Brain microvascular endothelial cell (primary cell): Measurements from ENCODE around the gene AIM2.

ENCODE experiments used
- DNase-seq: peaks from one replicate; pipeline ENCODE4 v3.0.0-alpha.2; 2020
- H3K27ac ChIP-seq: fragments of 250-450 bp; sonication (Bioruptor Pico); 2 replicates; pipeline ENCODE4 v1.5.1; 2020; ENCODE audit warnings: mild to moderate bottlenecking, moderate library complexity
- H3K27me3 ChIP-seq: fragments of 250-450 bp; sonication (Bioruptor Pico); replicated peaks from 2 replicates; pipeline ENCODE4 v1.5.1; 2020; ENCODE audit warnings: mild to moderate bottlenecking
- H3K36me3 ChIP-seq: fragments of 250-450 bp; sonication (Bioruptor Pico); replicated peaks from 2 replicates; pipeline ENCODE4 v1.5.1; 2020; ENCODE audit warnings: mild to moderate bottlenecking
- H3K4me3 ChIP-seq: 2 replicates; pipeline ENCODE4 v1.5.1; 2011; ENCODE audit warnings: low read depth, mild to moderate bottlenecking, control low read depth, low read length, moderate library complexity
- CTCF ChIP-seq: IDR thresholded peaks from 2 replicates; pipeline ENCODE4 v1.5.1; 2011; ENCODE audit warnings: low read depth, mild to moderate bottlenecking, moderate library complexity, low read length, control low read depth, inconsistent platforms; ENCODE audit errors: missing control alignments
- in situ Hi-C: cut with HindIII; loops from 2 replicates; pipeline ENCODE4 v1.10.0; 2017; ENCODE audit warnings: low sequenced_read_pairs, low pct_ligation_motif_present

The AIM2 gene

DNA sequence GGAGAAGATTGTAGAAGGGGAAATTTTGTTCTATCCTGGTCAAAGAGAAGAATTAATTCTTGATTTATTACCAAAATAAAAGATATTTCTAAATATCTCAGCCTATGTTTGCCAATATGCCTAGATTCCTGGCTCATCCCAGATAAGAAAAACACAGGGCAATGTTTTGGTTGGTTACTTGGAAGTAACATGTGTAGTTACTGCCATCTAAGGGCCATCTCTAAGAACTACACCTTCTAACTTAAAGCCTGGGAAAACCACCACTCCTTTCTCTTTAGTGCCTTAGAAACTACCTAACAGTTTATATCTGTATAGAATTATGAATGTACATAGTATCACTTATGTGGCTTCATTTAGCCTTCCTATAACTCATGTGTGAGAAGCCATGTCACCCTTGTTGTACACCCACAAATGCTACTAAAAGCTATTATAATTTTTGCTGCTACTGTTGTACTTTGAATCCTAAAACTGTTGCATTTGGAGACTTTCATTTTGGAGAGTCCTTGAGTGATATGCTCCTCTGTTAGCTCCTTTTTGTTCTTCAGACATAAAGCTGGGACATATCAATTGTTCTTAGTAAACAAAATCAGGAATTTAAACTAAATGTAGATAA lies 4.5 kb downstream of the AIM2 start:
- Histone ChIP-seq H3K27me3 (no peaks in the 10 kb centered on the region), H3K27ac (no peak overlapping the region), H3K36me3 (no peaks in the 10 kb centered on the region), H3K4me3 (no peak overlapping the region)
- TF ChIP-seq CTCF, result peak; percentile 56
- DNase-seq, result peak; percentile 50
- in situ Hi-C loops, result no loop called here

DNA sequence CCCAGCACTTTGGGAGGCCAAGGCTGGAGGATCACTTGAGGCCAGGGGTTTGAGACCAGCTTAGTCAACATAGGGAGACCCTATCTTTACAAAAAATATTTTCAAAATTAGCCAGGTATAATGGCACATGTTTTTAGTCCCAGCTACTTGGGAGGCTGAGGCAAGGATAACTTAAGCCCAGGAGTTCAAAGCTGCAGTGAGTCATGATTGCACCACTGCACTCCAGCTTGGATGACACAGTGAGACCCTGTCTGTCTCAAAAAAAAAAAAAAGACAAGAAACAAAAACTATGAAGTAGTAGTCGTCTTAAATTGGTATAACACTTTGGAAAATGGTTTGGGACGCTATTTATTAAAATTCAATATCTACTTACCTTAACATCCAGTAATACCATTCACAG lies 7.7 kb downstream of the AIM2 start:
- H3K27me3 ChIP-seq, result no peaks in the 10 kb centered on the region
- no peak overlapping the region for H3K27ac ChIP-seq
- TF ChIP-seq CTCF, result no peak
- in situ Hi-C loops, result no loop called here
- H3K36me3 ChIP-seq, result no peaks in the 10 kb centered on the region
- no peak overlapping the region for H3K4me3 ChIP-seq
- DNase-seq, result peak; percentile 71

DNA sequence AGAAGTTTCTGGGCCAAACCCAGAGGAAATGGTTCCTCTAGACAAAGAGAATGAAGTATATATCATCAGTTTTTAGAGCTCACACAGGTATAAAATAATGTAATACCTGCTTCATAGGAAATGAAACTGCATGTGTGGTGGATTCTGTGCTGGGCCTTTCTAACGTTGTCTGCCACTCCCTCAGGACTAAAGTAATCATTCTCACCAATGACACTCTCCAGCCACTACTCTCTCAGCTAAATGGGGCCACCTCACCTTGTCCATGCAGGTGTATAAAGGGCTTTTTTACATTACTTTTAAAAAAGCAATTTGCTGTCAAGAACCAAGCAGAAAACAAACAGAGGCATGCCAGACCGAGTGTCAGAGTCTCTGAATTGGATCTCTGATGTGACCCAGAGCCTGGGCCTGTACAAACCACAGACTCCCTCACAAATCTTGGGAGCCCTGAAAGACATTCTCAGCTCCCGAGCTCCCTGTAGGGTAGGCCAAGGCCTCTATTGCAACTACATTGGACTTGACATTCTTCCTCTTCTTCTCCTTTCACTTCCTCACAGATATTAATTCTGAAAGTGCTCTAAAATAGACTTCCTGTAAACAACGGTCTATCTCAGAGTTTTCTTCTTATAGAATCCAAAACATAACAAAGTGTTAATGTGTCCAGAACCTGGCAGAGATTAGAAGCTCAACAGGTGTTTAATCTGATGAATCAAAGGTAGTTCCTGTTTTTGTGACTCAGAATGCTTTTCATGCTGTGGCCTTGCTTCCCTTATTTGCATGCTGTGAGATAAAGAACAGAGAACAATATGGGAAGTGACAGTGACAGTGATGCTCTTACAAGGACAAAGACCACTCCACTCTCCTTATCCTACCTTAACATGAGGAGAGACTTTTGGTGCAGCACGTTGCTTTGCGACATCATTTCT lies 8.6 kb downstream of the AIM2 start:
- in situ Hi-C loops, result no loop called here
- Histone ChIP-seq H3K27me3 (no peaks in the 10 kb centered on the region), H3K4me3 (no peak overlapping the region), H3K27ac (no peak overlapping the region), H3K36me3 (no peaks in the 10 kb centered on the region)
- no peak for TF ChIP-seq CTCF
- DNase-seq, result no peak

- in situ Hi-C loops, result no loop called here
- TF ChIP-seq CTCF, result no peak
- Histone ChIP-seq H3K4me3 (no peak overlapping the region), H3K36me3 (no peaks in the 10 kb centered on the region), H3K27me3 (no peaks in the 10 kb centered on the region), H3K27ac (no peak overlapping the region)
- no peak for DNase-seq
These were observed 10.5 kb downstream of the AIM2 start for GRCh38 chr1:159066108-159066507.

- no peak for TF ChIP-seq CTCF
- no peaks in the 10 kb centered on the region for H3K36me3 ChIP-seq
- DNase-seq, result no peak
- in situ Hi-C loops, result no loop called here
- H3K27ac ChIP-seq, result no peak overlapping the region
- H3K4me3 ChIP-seq, result no peak overlapping the region
- H3K27me3 ChIP-seq, result no peaks in the 10 kb centered on the region
These were observed 11.5 kb downstream of the AIM2 start for GRCh38 chr1:159065106-159065505.
